HepG2 (cell line): ENCODE data around the gene LITAF. TPM values are rescaled to one million over a fixed set of nuclear protein-coding genes. Genes with fewer than 3 reads are reported as not detected.

ENCODE experiments used
- AHR ChIP-seq: IDR thresholded peaks from 2 replicates; pipeline ENCODE4 v1.6.1; 2018; ENCODE audit warnings: missing genetic modification reagents, missing compliant biosample characterization
- ATF7-NPFF ChIP-seq: sonication (generic); formaldehyde crosslinking; IDR thresholded peaks from 2 replicates; pipeline ENCODE4 v1.8.1; 2023; ENCODE audit warnings: mild to moderate bottlenecking, low read depth, missing genetic modification reagents, moderate library complexity
- CEBPZ ChIP-seq: IDR thresholded peaks from 2 replicates; pipeline ENCODE4 v1.6.1; 2012; ENCODE audit warnings: low read length, improper control_type of control experiment
- EZH2 ChIP-seq: conservative IDR thresholded peaks from 2 replicates; pipeline ENCODE4 v1.6.1; 2012; ENCODE audit warnings: mild to moderate bottlenecking, low read depth, low read length, moderate library complexity
- FUBP1 ChIP-seq: sonication (generic); formaldehyde crosslinking; IDR thresholded peaks from 2 replicates; pipeline ENCODE4 v1.5.1; 2020; ENCODE audit warnings: missing genetic modification reagents, mild to moderate bottlenecking, borderline replicate concordance
- LCORL ChIP-seq, 2 experiments: fragments of 450-650 bp in 1 of 2; sonication (generic) in 1 of 2; formaldehyde crosslinking in 1 of 2; IDR thresholded peaks; 2 replicates each; pipeline versions ENCODE4 v1.5.0 to v1.6.1; 2017 to 2020; ENCODE audit warnings: antibody characterized with exemption in 1 of 2, missing genetic modification reagents in 1 of 2
- MTERF4 ChIP-seq: sonication (generic); formaldehyde crosslinking; IDR thresholded peaks from 2 replicates; pipeline ENCODE4 v1.8.0; 2023; ENCODE audit warnings: mild to moderate bottlenecking, missing genetic modification reagents
- NFE2 ChIP-seq: sonication (generic); formaldehyde crosslinking; IDR thresholded peaks from 2 replicates; pipeline ENCODE4 v1.4.0; 2020; ENCODE audit warnings: missing genetic modification reagents
- PATZ1 ChIP-seq: sonication (generic); formaldehyde crosslinking; IDR thresholded peaks from 2 replicates; pipeline ENCODE4 v1.4.0; 2020; ENCODE audit warnings: missing genetic modification reagents
- SETDB1 ChIP-seq: sonication (generic); formaldehyde crosslinking; IDR thresholded peaks from 2 replicates; pipeline ENCODE4 v1.5.1; 2020; ENCODE audit warnings: missing genetic modification reagents, mild to moderate bottlenecking, borderline replicate concordance
- SP2 ChIP-seq: sonication (generic); formaldehyde crosslinking; IDR thresholded peaks from 2 replicates; pipeline ENCODE4 v1.5.1; 2020; ENCODE audit warnings: mild to moderate bottlenecking, missing genetic modification reagents
- ZFP1 ChIP-seq: IDR thresholded peaks from 2 replicates; pipeline ENCODE4 v1.6.1; 2016
- ZNF230 ChIP-seq: sonication (generic); formaldehyde crosslinking; IDR thresholded peaks from 2 replicates; pipeline ENCODE4 v1.4.0; 2020; ENCODE audit warnings: mild to moderate bottlenecking, missing genetic modification reagents
- ZNF251 ChIP-seq: sonication (generic); formaldehyde crosslinking; IDR thresholded peaks from 2 replicates; pipeline ENCODE4 v1.9.0; 2021; ENCODE audit warnings: mild to moderate bottlenecking, missing genetic modification reagents
- polyA plus RNA-seq, 8 experiments: library from polyadenylated mRNA; depleted of rRNA in 3 of 8; stranded (reverse) in 7 of 8; unstranded in 1 of 8; fragments of >200 nt; fragmentation: Illumina TruSeq in 4 of 8; extraction: Trizol in 4 of 8; gene quantifications; 2 replicates each; pipeline versions ENCODE4 v1.2.1 to v1.2.3, GENCODE V29; 2011 to 2016; ENCODE audit warnings: low read depth in 4 of 8, missing spikeins in 1 of 8, mixed read lengths in 1 of 8; ENCODE audit not compliant: insufficient read depth in 1 of 8
- total RNA-seq, 5 experiments: library from RNA; depleted of rRNA; stranded (reverse); fragments of >200 nt; fragmentation: Illumina TruSeq; extraction: Trizol; gene quantifications; 2 replicates each; pipeline ENCODE4 v1.2.3, GENCODE V29; 2016; ENCODE audit warnings: low read depth in 1 of 5

Gene LITAF
- total and polyA plus RNA-seq, 2 of the 13 experiments (the other 11 are each of a cell fraction or from before 2014, with no cell fraction given) = 80.1 to 141 TPM

GRCh38 chr16:11613381-11614303 lies 26.9 kb upstream of the LITAF start (continued):
- TF ChIP-seq CEBPZ (no peak), FUBP1 (CRISPR knock-in tag) (peak; percentile 20; the same call in 1 of the 2 replicates), ZNF230 (peak; percentile 64), AHR (no peak; the same call in 1 of the 2 replicates), EZH2 (no peak), SP2 (CRISPR knock-in tag) (peak; percentile 9; the same call in 1 of the 2 replicates), ZNF251 (CRISPR knock-in tag) (no peak), NFE2 (no peak), ATF7-NPFF (CRISPR knock-in tag) (no peak), LCORL (IDR thresholded peaks at IDR 0.05) (no peak), LCORL (CRISPR knock-in tag; IDR thresholded peaks at IDR 0.05) (peak; percentile 86), SETDB1 (0 out of 2 replicates have a peak, but pooled peaks have one; percentile 60), MTERF4 (no peak; the same call in 1 of the 2 replicates), PATZ1 (CRISPR knock-in tag) (no peak; the same call in none of the 2 replicates), ZFP1 (peak; percentile 28; the same call in 1 of the 2 replicates)
